Erythroblast (primary cell): Measurements from ENCODE around the gene HIRA.

Source experiments
- DNase-seq, 2 experiments: peaks; one replicate each; lab custom pipeline; 2025; lab: John Stamatoyannopoulos, UW
- GATA1 ChIP-seq: IDR thresholded peaks from 2 replicates; pipeline ENCODE4 v1.6.1; 2011; ENCODE audit warnings: low read depth, mild to moderate bottlenecking, control low read depth, low read length, moderate library complexity
- POLR2A ChIP-seq: IDR thresholded peaks from 2 replicates; pipeline ENCODE4 v1.6.1; 2011; ENCODE audit warnings: mild to moderate bottlenecking, low read length

The HIRA gene

DNA sequence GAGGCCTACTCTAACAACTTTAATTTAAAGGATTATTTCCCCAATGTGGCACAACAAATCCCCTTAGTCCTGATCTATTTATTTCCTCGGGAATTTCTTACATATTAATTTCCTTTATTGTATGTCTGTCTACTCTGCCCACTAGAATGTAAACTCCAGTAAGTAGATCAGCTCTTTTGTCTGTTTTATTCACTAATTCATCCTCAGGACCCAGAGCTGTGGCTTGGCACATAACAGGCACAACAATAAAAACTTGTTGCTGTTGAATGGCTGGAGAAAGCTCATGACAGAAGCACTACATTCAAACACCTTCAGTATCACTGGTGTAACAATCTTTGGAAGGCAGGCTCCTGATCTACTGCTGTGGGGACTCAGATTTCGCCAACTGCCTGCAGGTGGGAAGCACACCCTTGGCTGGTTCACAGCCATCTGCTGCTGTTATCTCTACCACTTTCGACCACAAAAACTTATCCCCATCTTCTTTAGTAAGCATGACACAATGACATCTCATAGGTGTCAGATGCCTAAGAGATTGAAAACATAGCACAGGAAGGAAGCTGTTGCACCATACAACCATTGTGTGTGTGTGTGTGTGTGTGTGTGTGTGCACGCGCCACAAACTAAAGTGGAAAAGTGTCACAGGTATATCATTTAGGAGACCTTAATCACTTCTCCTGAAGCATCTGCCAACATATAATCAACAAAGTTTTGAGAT is 11.9 kb downstream of the HIRA start:
- peak; percentile 79 to 96 for DNase-seq

DNA sequence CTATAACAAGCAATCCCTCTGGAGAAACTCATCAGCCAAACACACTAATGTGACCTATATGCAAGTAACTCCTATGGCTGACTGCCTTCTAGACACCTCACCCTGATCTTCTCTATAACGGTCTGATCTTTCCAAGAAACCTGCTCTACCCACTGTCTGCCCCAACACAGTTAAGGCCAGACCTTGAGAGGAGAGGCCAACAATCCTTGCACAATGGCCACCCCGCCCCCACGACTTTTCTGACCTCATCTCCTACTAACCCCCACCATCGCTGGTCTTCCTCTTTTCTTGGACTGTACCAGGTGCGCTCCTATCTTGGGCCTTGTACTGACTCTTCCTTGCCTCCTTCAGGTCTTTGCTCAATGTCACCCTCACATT is 12.5 kb downstream of the HIRA start:
- TF ChIP-seq GATA1 (no peak), POLR2A (no peak)

More for the DNA sequence above, 11.9 kb downstream of the HIRA start:
- TF ChIP-seq POLR2A (no peak), GATA1 (no peak)

DNA sequence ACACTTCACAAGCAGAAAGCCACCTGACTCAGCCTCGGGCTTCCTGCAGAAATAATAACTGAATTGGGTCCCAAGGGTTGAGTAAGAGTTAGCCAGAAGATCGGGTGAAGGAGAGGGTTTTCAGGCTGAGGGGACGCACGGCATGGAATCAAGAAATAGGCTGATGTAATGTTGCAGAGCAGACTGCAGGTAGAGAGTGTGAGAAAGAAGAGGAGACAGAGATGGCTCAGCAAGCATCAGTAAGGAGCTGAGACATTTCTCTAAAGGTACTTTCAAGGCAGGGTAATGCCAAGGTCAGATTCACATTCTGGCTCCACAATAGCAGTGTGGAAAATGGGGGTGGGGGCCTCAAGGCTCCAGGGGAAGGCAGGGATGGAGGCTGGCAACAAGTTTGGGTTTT is 18.6 kb downstream of the HIRA start:
- DNase-seq, result no peak
- TF ChIP-seq GATA1 (no peak), POLR2A (no peak)

More for the DNA sequence above, 12.5 kb downstream of the HIRA start:
- DNase-seq, result peak; percentile 83 to 92

DNA sequence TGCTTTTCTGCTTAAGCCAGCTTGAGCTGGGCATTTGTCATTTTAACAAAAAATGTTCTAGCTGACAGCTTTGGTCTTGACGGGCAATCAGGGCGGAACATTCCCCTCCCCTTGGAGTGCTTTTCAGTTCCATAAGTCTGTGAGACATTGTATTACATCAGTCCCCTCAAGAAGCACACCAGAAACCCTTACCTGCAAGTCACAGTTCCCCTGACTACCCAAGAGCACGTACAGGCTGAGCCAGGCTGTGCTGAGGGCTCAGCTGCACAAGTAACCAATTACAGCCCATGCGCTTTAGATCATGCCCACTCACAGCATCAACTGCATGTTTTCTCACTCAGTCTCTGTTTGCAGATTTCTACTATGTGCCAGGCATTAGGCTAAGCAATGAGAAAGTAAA is 19.1 kb downstream of the HIRA start:
- TF ChIP-seq GATA1 (no peak), POLR2A (no peak)
- no peak for DNase-seq

DNA sequence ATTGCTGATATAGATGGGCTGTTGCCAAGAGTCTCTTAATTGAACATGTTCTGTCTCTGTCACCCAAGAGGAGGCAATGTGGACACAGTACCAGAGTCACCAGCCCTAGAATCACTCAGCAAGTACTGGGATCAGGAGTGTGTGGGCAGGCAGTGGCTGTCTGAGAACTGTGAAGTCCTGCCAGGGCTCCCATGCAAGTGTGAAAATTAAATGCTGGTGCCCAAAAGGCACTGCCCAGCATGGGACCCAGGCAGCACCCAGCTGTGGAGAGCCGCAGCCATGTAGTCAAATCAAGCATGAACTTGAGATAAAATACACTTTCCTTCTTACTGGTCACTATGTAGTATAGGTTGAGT is 19.9 kb downstream of the HIRA start:
- DNase-seq, result no peak

DNA sequence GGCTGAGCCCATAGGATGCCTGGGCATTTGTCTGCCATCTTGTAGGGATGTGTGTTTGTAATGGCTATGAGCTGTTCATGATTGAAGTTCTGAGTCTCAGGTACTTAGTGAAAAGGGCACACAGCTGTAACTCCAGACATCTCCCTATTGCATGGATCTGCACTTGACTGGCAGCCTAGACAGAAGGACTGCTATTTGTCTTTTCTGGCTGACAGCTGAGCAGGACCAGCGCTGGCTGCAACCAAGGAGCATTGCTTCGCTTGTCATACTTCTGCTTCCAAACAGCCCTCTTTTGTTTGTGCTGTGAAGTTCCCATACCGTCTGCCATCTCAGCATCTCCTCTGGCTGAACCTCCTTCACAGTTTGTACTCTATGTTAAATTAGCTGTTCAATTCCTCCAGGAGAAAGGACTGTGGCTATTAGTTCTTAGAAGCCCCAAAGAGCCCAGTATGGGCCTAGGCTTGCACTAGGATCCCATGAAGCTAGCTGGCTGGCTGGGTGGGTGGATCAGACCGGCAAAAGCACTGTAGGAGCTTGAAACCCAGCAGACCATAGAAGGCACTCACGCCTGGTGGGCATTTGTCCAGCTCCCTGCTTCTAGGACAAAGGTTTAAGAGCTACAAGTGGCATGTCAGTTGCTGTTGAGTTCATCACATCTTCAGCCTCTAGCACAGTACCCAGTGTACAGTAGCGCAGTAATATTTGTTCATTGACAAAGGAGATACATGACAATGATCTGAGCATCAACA is 20.4 kb downstream of the HIRA start:
- DNase-seq, result no peak
- TF ChIP-seq GATA1 (no peak), POLR2A (no peak)

More for the DNA sequence above, 19.9 kb downstream of the HIRA start:
- TF ChIP-seq GATA1 (no peak), POLR2A (no peak)

DNA sequence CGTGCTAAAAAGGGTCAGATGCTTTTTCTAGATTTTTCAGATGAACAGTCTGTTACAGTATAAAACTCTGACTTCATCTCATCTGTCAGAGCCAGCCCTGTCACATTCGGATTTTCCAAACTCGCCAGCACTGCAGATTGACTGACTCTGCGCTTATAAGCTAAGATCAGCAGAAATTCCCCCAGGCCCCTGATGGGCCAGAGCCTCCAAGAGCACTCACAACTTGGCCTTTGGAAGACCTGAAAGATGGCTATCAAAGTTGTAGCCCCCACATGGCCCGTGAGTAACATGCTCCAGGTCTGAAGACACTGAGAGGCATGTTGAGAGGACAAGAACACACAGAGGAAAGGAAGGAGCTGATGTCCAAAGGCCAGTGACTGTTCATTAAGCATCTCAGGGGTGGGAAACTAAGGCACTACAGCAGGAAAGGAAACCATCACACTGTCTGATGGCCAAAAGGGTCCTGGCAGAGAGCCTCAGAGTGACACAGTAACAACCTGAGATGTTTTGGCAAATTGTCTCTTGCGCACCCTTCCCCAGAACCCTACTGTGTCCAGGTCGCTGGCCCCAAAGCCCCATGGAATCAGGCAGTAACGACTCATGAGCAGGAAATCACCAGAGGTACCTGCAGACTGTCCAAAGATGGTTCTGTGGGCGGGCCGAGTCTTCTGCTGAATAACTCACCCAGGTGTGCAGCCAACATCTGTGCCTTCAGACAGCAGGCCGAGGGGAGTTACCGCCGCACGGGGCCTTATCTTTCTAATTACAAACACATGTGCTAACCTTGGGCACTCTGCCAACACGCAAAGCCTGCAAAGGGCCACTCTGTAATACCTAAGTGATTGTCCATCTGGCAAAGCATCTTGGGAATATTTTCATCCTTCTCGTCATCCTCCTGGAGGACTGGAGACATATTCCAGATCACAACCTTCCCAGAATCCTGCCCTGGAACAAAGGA is 23.6 kb downstream of the HIRA start:
- DNase-seq, result peak; percentile 90 to 93

DNA sequence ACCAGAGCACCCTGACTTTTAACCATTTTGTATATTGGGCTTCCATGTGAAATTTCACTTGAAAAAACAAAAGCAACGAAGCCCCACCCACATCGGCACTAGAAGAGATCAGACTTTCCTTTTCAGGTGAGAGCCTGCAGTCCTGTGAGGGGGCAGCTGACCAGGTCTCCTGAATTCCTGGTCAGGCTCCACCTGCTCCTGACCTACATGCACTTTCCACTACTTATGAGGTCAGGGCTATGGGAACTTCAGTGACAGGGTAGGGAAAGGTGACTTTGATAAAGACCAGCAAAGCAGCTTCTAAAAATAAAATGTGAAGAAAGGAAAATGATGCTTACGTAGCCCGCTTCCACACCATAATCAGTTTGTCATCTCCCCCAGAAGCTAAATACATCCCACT is 24.7 kb downstream of the HIRA start:
- TF ChIP-seq GATA1, result no peak
- TF ChIP-seq POLR2A, result no peak
- DNase-seq, result no peak

More for the DNA sequence above, 23.6 kb downstream of the HIRA start:
- TF ChIP-seq POLR2A, result no peak
- no peak for TF ChIP-seq GATA1

DNA sequence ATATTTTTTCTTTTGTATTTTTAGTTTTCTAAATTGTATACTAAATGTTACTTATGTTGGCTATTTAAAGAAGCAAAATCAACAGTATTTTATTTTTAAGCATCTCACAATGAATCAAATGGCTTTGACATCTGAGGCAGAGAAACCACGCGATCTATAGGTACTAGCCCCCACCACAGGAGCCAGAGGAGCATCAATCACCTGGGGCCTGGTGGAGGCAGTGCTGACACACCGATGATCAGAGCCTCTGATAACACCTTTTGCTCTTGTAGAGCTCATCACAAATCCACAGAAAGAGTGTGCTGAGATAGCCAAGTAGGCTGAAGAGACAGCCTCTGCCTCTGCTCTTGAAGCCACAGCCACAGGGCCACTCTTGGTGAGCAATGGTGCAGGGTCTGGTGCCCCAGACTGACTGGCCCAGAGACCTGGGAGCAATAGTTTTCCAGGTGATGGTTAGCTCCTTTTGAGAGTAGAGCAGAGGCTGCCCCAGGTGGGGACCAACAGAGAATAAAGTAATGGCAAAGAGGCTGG is 25.2 kb downstream of the HIRA start:
- TF ChIP-seq GATA1 (no peak), POLR2A (no peak)
- DNase-seq, result no peak

DNA sequence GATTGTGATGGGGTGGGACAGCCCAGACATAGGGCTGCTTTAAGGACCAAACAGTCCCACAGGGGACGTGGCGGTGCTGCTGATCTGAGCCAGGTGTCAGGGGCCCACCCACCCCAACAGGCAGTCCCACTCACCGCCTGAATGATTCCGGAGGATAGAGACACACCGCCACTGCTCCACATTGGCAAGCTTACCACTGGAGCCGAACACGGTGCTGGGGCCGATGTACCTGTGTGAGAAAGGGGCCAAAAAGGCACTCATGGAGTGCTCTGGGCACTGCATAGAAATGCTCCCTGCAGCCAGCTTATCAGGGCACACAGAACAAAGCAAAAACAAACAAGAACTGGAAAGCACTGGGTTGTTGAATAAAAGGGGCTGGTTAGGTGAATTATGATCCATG is 25.9 kb downstream of the HIRA start:
- no peak for DNase-seq

DNA sequence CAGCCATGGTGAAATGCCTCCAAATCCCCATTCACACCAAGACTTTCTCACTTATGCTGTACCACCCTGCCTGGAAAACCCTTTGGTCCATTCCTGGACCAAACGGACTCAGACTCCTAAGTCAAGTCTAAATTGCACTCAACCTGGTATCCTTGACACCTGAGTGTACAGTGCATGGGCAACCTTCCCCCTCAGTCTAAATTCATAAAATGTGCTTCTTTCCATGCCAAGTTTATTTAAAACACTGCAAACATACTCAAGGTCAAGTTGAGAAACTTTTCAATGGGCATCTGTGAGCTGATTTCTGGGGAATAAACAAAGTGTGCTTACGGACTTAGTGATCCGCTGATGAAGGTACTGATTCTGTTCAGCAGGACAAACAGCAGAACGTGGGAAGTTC is 26.4 kb downstream of the HIRA start:
- TF ChIP-seq GATA1, result no peak
- no peak for TF ChIP-seq POLR2A
- no peak for DNase-seq

More for the DNA sequence above, 25.9 kb downstream of the HIRA start:
- TF ChIP-seq GATA1 (no peak), POLR2A (no peak)

DNA sequence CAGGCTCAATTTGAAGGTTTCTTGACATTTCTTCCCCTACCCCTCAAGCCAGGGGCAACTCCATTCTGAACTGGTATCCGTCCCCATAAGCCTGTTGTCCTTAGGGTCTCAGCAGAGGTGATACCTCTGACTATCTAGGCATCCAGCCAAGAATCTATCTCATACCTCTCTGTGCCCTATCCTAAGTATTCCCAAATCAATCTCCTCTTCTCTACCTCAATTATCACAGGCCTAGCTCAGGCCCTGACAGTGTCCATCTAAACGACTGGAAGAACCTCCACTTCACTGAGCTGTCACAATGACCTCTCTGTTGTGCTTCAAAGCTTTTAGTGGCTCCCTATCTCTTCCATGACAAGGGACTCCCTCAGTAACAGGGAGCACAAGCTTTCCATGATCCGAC is 26.9 kb downstream of the HIRA start:
- DNase-seq, result no peak
- no peak for TF ChIP-seq GATA1
- TF ChIP-seq POLR2A, result no peak

DNA sequence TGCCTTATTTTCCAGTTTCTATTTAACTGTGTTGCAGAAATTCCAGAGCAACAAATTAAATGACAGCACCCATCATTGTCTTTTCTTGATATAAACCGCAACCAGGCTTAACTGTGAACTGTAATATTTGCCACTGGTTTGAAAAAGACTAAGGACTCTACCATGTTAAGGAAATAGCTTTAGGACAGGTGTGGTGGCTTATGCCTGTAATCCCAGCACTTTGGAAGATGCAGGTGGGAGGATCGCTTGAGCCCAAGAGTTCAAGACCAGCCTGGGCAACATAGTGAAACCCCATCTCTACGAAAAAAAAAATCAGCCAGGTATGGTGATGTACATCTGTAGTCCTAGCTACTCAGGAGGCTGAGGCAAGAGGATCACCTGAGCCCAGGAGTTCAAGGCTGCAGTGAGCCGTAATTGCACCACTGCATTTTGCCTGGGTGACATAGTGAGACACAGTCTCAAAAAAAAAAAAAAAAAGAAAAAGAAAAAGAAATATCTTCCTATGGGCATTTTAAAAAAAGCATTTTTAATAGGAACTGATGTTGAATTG is 28.8 kb downstream of the HIRA start:
- no peak for DNase-seq
- no peak for TF ChIP-seq GATA1
- no peak for TF ChIP-seq POLR2A
